ENCODE measurements around the gene TRAPPC4.

GRCh38 chr11:119027561-119028345, 9.2 kb downstream of the TRAPPC4 start:
- TF ChIP-seq CTCF (IDR thresholded peaks at IDR 0.05; ENCODE audit: poor library complexity) (no peak), EZH2phosphoT487 (IDR thresholded peaks at IDR 0.05; ENCODE audit: low read depth, severe bottlenecking, unreplicated experiment) (no peak), EZH2 (IDR thresholded peaks at IDR 0.05; ENCODE audit: borderline replicate concordance) (no peak)

Measured in hepatocyte (in vitro differentiated cells).